NCI-H1436 treated with DMSO at 0.1 percent for 48 hours (cell line): Measurements from ENCODE around the gene ZNF106.

ENCODE experiments used
- DNase-seq: peaks from one replicate; lab custom pipeline; 2025; lab: John Stamatoyannopoulos, UW

Gene ZNF106

GRCh38 chr15:42405863-42406482 is 85.0 kb downstream of the ZNF106 start:
- DNase-seq, result no peak

- no peak for DNase-seq
These were observed 86.3 kb downstream of the ZNF106 start for GRCh38 chr15:42404461-42405235.

GRCh38 chr15:42403389-42403788 is 87.6 kb downstream of the ZNF106 start:
- DNase-seq, result no peak

GRCh38 chr15:42402455-42403205 is 88.3 kb downstream of the ZNF106 start:
- DNase-seq, result no peak

GRCh38 chr15:42401544-42402454 is 89.1 kb downstream of the ZNF106 start:
- no peak for DNase-seq

DNA sequence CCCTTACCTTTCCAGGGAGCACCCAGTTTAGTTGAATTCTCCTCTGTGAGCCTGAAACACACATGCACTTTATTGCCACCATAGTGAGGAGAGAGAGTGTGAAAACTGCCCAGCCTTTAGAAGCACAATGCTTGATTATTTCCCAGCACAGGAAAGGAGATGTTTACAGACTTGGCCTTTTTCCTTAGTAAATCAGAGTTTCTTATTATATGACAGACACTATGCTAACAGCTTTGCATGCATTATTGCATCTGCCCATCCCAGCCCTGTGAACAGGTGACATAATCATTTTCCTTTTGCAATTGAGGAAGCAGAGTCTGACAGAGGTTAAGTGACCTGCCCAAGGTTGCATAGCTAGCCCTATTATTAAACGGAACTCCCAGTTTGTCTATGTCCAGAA is 95.1 kb downstream of the ZNF106 start:
- DNase-seq, result no peak

GRCh38 chr15:42394106-42394505 is 96.8 kb downstream of the ZNF106 start:
- DNase-seq, result no peak

GRCh38 chr15:42392309-42393024 is 98.5 kb downstream of the ZNF106 start:
- no peak for DNase-seq

DNA sequence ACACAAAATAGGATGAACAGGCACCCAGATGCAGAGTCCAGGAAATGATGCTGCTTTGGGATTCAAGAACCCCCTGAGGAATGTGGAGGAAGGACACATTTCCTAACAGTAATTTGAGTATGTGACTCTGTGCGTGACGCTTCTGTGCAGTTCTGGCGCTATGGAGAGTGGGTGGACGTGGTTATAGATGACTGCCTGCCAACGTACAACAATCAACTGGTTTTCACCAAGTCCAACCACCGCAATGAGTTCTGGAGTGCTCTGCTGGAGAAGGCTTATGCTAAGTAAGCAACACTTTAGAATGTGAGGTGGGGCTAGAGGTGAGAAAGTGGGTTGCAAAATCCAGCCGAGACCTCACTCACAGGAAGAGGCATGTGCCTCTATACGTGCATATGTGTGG is 103.3 kb downstream of the ZNF106 start:
- no peak for DNase-seq

GRCh38 chr15:42385980-42386700 is 104.8 kb downstream of the ZNF106 start:
- DNase-seq, result no peak

GRCh38 chr15:42385206-42385979 is 105.5 kb downstream of the ZNF106 start:
- DNase-seq, result no peak

GRCh38 chr15:42384597-42384996 is 106.3 kb downstream of the ZNF106 start:
- no peak for DNase-seq

- no peak for DNase-seq
These were observed 112.9 kb downstream of the ZNF106 start for GRCh38 chr15:42378011-42378410.

GRCh38 chr15:42375941-42376340 is 115.0 kb downstream of the ZNF106 start:
- no peak for DNase-seq

DNA sequence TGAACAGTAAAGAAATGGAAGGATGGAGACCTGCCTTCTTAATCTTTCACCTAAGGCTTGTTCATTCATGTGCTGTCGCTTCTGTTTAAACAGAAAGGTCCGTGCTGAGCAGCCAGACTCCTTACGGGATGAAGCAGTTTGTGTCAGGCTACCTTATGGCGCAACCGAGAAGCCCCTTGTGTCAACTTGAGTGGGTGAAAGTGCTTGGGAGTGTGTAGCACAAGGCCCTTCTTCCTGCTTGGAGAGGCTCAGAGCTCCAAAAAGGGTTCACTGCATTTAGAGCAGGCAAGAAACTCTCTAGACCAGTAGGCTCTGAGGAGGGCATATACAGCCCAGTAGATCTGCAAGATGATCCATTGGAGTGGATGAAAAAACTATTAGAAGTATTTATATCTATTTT is 115.7 kb downstream of the ZNF106 start:
- DNase-seq, result no peak

DNA sequence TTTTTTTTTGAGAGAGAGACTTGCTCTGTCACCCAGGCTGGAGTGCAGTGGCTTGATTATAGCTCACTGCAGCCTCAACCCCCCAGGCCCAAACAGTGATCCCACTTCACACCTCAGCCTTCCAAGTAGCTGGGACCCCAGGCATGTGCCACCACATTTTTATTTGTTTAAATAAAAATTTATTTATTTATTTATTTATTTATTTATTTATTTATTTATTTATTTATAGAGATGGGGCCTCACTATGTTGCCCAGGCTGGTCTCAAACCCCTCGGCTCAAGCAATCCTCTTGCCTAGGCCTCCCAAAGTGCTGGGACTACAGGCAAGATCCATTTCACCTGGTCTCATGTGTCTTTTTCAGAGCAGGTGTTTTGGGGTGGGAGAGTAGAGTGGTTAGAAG is 116.1 kb downstream of the ZNF106 start:
- DNase-seq, result no peak

- no peak for DNase-seq
These were observed 117.0 kb downstream of the ZNF106 start for GRCh38 chr15:42373936-42374335.

- DNase-seq, result no peak
These were observed 117.7 kb downstream of the ZNF106 start for GRCh38 chr15:42373274-42373673.

DNA sequence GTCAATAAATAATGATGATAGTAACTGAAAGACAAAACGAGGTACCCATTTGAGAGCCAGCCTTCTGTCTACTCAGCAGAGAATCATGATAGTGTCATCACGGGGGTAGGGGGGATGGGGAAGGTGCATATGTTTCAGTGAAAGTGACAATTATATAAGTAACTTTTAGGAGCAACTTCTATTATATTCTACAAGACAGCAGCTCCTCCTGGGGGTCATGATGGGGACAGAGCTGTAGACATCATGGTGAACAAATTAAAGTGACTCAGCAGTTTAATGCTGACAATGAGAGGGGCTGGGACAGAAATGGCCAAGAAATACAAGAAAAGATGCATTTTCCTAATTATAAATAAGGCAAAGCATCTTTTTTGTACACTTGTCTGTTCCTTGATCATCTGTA is 119.8 kb downstream of the ZNF106 start:
- no peak for DNase-seq

GRCh38 chr15:42368096-42368495 is 122.8 kb downstream of the ZNF106 start:
- no peak for DNase-seq
